Trophoblast cell (in vitro differentiated cells and primary cell): Measurements from ENCODE around the gene FAM89A.

ENCODE experiments used
- DNase-seq, 2 donors: peaks; one replicate each; pipeline ENCODE4 v3.0.0-alpha.2; 2016
- H2AFZ ChIP-seq: 2 replicates; pipeline ENCODE4 v1.6.1; 2013; ENCODE audit warnings: low read length, moderate library complexity, mild to moderate bottlenecking; ENCODE audit not compliant: insufficient read depth, poor library complexity
- H2AK5ac ChIP-seq: 2 replicates; pipeline ENCODE4 v1.6.1; 2013; ENCODE audit warnings: mild to moderate bottlenecking, low read length
- H2BK120ac ChIP-seq: 2 replicates; pipeline ENCODE4 v1.6.1; 2013; ENCODE audit warnings: low read length, mild to moderate bottlenecking, moderate library complexity; ENCODE audit not compliant: insufficient read depth, poor library complexity
- H2BK12ac ChIP-seq: 2 replicates; pipeline ENCODE4 v1.6.1; 2013; ENCODE audit warnings: mild to moderate bottlenecking, low read length, moderate library complexity
- H2BK5ac ChIP-seq: 2 replicates; pipeline ENCODE4 v1.6.1; 2013; ENCODE audit warnings: low read length, low read depth, moderate library complexity, mild to moderate bottlenecking; ENCODE audit not compliant: poor library complexity
- H3K14ac ChIP-seq: 2 replicates; pipeline ENCODE4 v1.6.1; 2013; ENCODE audit warnings: mild to moderate bottlenecking, low read length
- H3K18ac ChIP-seq: 2 replicates; pipeline ENCODE4 v1.6.1; 2013; ENCODE audit warnings: mild to moderate bottlenecking, low read length
- H3K23ac ChIP-seq: 2 replicates; pipeline ENCODE4 v1.6.1; 2013; ENCODE audit warnings: low read length
- H3K27ac ChIP-seq: 2 replicates; pipeline ENCODE4 v1.5.1; 2013; ENCODE audit warnings: low read depth, mild to moderate bottlenecking, inconsistent platforms, low read length, moderate library complexity
- H3K27me3 ChIP-seq: 2 replicates; pipeline ENCODE4 v1.6.1; 2013; ENCODE audit warnings: inconsistent platforms, mild to moderate bottlenecking, low read length, moderate library complexity; ENCODE audit not compliant: insufficient read depth
- H3K36me3 ChIP-seq, 2 experiments: 1 replicate in 1 of 2; 2 replicates in 1 of 2; pipeline ENCODE4 v1.6.1; 2013; ENCODE audit warnings: low read length in 2 of 2, mild to moderate bottlenecking in 2 of 2, moderate library complexity in 1 of 2; ENCODE audit not compliant: insufficient read depth in 2 of 2, control insufficient read depth in 1 of 2
- H3K4ac ChIP-seq: 2 replicates; pipeline ENCODE4 v1.6.1; 2013; ENCODE audit warnings: low read depth, mild to moderate bottlenecking, low read length, moderate library complexity
- H3K4me1 ChIP-seq, 2 experiments: 1 replicate in 1 of 2; 2 replicates in 1 of 2; pipeline ENCODE4 v1.6.1; 2013; ENCODE audit warnings: low read length in 2 of 2, mild to moderate bottlenecking in 2 of 2, moderate library complexity in 1 of 2; ENCODE audit not compliant: insufficient read depth in 2 of 2, control insufficient read depth in 1 of 2
- H3K4me2 ChIP-seq: 2 replicates; pipeline ENCODE4 v1.6.1; 2013; ENCODE audit warnings: inconsistent platforms, mild to moderate bottlenecking, low read length, moderate library complexity
- H3K4me3 ChIP-seq: 2 replicates; pipeline ENCODE4 v1.5.1; 2013; ENCODE audit warnings: mild to moderate bottlenecking, low read depth, low read length, inconsistent platforms
- H3K79me1 ChIP-seq: one replicate; pipeline ENCODE4 v1.6.1; 2013; ENCODE audit warnings: low read length
- H3K79me2 ChIP-seq: 2 replicates; pipeline ENCODE4 v1.6.1; 2013; ENCODE audit warnings: low read length, mild to moderate bottlenecking; ENCODE audit not compliant: control insufficient read depth, insufficient read depth, poor library complexity
- H3K9ac ChIP-seq: 2 replicates; pipeline ENCODE4 v1.6.1; 2013; ENCODE audit warnings: mild to moderate bottlenecking, low read length
- H3K9me3 ChIP-seq: 2 replicates; pipeline ENCODE4 v1.6.1; 2013; ENCODE audit warnings: low read depth, mild to moderate bottlenecking, control low read depth, inconsistent platforms, low read length; ENCODE audit not compliant: insufficient read depth
- H4K12ac ChIP-seq: 2 replicates; pipeline ENCODE4 v1.6.1; 2013; ENCODE audit warnings: low read depth, mild to moderate bottlenecking, low read length, moderate library complexity
- H4K8ac ChIP-seq: 2 replicates; pipeline ENCODE4 v1.6.1; 2013; ENCODE audit warnings: low read depth, mild to moderate bottlenecking, low read length, moderate library complexity
- H4K91ac ChIP-seq: one replicate; pipeline ENCODE4 v1.6.1; 2013; ENCODE audit warnings: low read depth, mild to moderate bottlenecking, low read length, moderate library complexity
- WGBS: extraction: QIAGEN DNeasy Blood & Tissue Kit; methylation state at CpG from one replicate; pipeline ENCODE4 v1.1.7; 2013; ENCODE audit warnings: missing lambda C conversion rate; ENCODE audit not compliant: insufficient read length, insufficient coverage; ENCODE audit errors: extremely low coverage; 5-methylcytosine and 5-hydroxymethylcytosine counted together

Gene FAM89A

DNA sequence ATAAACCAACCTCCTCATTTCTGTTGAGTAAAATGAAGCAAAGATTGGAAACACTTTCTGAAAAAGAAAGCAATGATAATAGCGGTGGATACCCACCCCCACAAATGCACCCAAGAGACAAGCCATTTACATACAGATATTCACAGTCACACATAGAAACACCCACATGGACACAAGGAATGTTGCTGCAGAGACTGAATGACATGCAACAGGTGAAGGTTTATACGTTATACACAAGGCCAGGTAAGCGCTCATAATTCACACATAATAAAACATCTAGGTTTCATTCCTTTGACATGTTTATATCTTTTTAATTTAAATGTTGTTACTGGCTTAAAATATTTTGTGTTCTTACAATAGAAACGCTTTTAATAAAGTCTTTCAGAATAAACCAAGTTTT lies 39.9 kb downstream of the FAM89A start:
- Histone ChIP-seq H3K14ac (no peak overlapping the region), H3K79me1 (no peaks in the 10 kb centered on the region), H2BK12ac (no peak overlapping the region), H2BK5ac (no peak overlapping the region), H4K8ac (no peak overlapping the region), H3K4me1 (no peaks in the 10 kb centered on the region), H3K36me3 (peaks cover 24 to 50% of the 10 kb centered on the region in 2 experiments), H3K4me2 (no peak overlapping the region), H4K12ac (no peak overlapping the region), H3K4ac (no peak overlapping the region), H3K9ac (no peak overlapping the region), H3K9me3 (peaks cover 7% of the 10 kb centered on the region), H2BK120ac (no peak overlapping the region), H3K79me2 (no peaks in the 10 kb centered on the region), H3K23ac (no peak overlapping the region), H2AK5ac (no peak overlapping the region), H3K27me3 (no peaks in the 10 kb centered on the region), H4K91ac (no peak overlapping the region), H3K4me3 (no peak overlapping the region), H3K27ac (no peak overlapping the region), H3K18ac (no peak overlapping the region), H2AFZ (no peak overlapping the region)
- WGBS: no CpG with 5 or more reads among the region's 4 CpGs
- DNase-seq: no peak

DNA sequence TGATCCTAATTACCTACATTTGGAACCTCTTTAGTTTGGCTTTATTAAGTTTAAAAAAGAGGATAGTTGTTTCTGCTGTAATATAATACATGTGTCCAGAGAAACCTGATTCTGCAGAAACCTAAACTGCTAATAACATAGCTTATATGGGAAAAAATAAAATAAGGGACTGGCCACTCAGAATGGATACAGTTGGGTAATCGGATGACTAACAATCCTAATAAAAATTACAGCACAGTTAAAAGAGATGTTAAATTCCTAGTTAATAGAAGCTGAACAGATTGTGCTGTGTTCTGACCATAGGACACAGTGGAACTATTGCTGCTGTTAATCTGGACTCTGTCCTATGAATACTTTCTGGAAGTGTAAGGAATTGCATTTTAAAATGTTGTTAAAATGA lies 45.2 kb downstream of the FAM89A start:
- WGBS: no CpG with 5 or more reads among the region's 1 CpG

DNA sequence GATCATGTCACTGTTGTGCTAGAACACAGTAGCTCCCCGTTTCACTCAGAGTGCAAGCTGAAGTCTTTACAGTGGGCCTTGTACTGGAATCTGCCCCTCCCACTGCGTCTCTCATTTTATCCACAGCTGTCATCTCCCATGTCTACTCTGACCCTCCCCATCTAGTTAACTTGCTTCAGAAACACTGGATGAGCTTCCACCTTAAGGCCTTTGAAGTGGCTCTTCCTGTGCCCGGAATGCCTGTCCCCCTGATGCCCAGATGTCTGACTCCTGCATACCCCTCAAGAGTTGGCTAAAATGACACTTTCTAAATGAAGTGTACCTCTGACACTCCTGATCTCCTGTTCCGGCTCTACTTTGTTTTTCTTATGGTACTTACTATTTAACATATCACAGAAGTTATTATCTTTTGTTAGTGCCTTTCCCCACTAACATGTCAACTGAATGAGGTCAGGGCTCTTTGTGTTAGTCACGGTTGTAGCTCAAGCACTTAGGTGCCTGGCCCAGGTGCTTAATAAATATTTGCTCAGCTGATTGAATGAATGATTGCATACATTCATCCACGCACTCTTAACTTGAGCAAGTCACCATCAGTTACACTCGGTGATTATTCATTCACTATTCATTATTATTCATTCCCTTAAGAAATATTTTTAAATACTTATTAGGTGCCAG lies 47.8 kb downstream of the FAM89A start:
- no peak overlapping the region for H3K23ac ChIP-seq
- H3K27ac ChIP-seq: no peak overlapping the region
- H3K4me1 ChIP-seq: no peaks in the 10 kb centered on the region
- H3K36me3 ChIP-seq: peaks cover 5 to 8% of the 10 kb centered on the region in 2 experiments
- peak in 1 of 2 donors; percentile 60 for DNase-seq
- no peaks in the 10 kb centered on the region for H3K79me1 ChIP-seq
- H2BK12ac ChIP-seq: no peak overlapping the region
- H3K27me3 ChIP-seq: no peaks in the 10 kb centered on the region
- H3K79me2 ChIP-seq: no peaks in the 10 kb centered on the region
- H3K9ac ChIP-seq: no peak overlapping the region
- H4K91ac ChIP-seq: no peak overlapping the region
- no peak overlapping the region for H3K14ac ChIP-seq
- no peaks in the 10 kb centered on the region for H3K9me3 ChIP-seq
- H2AFZ ChIP-seq: no peak overlapping the region
- H4K8ac ChIP-seq: no peak overlapping the region
- no peak overlapping the region for H3K4ac ChIP-seq
- H2BK5ac ChIP-seq: no peak overlapping the region
- no CpG with 5 or more reads among the region's 7 CpGs for WGBS
- no peak overlapping the region for H2AK5ac ChIP-seq
- no peak overlapping the region for H3K18ac ChIP-seq
- no peak overlapping the region for H4K12ac ChIP-seq
- no peak overlapping the region for H2BK120ac ChIP-seq
- H3K4me3 ChIP-seq: no peak overlapping the region
- no peak overlapping the region for H3K4me2 ChIP-seq

More for the DNA sequence above, 45.2 kb downstream of the FAM89A start:
- no peaks in the 10 kb centered on the region for H3K9me3 ChIP-seq
- no peak overlapping the region for H2BK120ac ChIP-seq
- no peak overlapping the region for H3K4me3 ChIP-seq
- no peak overlapping the region for H2AFZ ChIP-seq
- no peak overlapping the region for H4K12ac ChIP-seq
- H3K18ac ChIP-seq: no peak overlapping the region
- no peak overlapping the region for H3K27ac ChIP-seq
- peaks cover 21 to 32% of the 10 kb centered on the region in 2 experiments for H3K36me3 ChIP-seq
- no peak overlapping the region for H2BK5ac ChIP-seq
- H3K23ac ChIP-seq: no peak overlapping the region
- H3K9ac ChIP-seq: no peak overlapping the region
- no peaks in the 10 kb centered on the region for H3K79me1 ChIP-seq
- no peak for DNase-seq
- H3K14ac ChIP-seq: no peak overlapping the region
- no peaks in the 10 kb centered on the region for H3K4me1 ChIP-seq
- H2BK12ac ChIP-seq: no peak overlapping the region
- H4K8ac ChIP-seq: no peak overlapping the region
- H3K4ac ChIP-seq: no peak overlapping the region
- H3K27me3 ChIP-seq: no peaks in the 10 kb centered on the region
- H3K4me2 ChIP-seq: no peak overlapping the region
- no peak overlapping the region for H2AK5ac ChIP-seq
- no peak overlapping the region for H4K91ac ChIP-seq
- no peaks in the 10 kb centered on the region for H3K79me2 ChIP-seq

DNA sequence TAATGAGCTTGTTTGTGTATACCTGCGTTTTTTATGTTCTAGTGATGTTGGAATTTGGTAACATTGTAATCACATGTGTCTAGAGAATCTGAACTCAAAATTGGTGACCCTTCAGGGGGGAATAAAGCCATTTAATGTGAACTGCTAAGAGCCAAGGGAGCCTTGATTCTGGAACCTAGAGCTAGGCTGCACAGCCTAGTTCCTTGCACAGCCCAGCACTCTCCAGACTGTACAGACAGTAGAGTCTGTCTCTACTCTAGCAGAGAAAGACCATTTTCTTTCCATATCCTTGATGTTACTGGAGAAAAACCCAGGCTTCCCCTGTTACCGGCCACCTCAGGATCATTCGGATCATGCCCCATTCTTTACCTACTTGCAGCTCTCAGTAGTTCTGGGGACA lies 52.6 kb downstream of the FAM89A start:
- Histone ChIP-seq H2BK12ac (no peak overlapping the region), H2AFZ (no peak overlapping the region), H3K9ac (no peak overlapping the region), H3K9me3 (no peaks in the 10 kb centered on the region), H3K27ac (no peak overlapping the region), H3K23ac (no peak overlapping the region), H3K36me3 (peaks cover 0 to 5% of the 10 kb centered on the region in 2 experiments), H3K4me2 (no peak overlapping the region), H3K4me3 (no peak overlapping the region), H3K79me2 (no peaks in the 10 kb centered on the region), H3K79me1 (no peaks in the 10 kb centered on the region), H4K12ac (no peak overlapping the region), H3K4me1 (no peaks in the 10 kb centered on the region), H3K18ac (no peak overlapping the region), H2BK120ac (no peak overlapping the region), H2AK5ac (no peak overlapping the region), H3K4ac (no peak overlapping the region), H4K91ac (no peak overlapping the region), H4K8ac (no peak overlapping the region), H2BK5ac (no peak overlapping the region), H3K27me3 (no peaks in the 10 kb centered on the region), H3K14ac (no peak overlapping the region)
- no CpG with 5 or more reads among the region's 3 CpGs for WGBS
- DNase-seq: no peak
